Stimulated activated CD8-positive, alpha-beta memory T cell treated with anti-CD3 and anti-CD28 coated beads, Interleukin-12 subunit alpha, Interleukin-12 subunit beta, amount 100 ng/mL, for 24 hours (primary cell): Measurements from ENCODE around the gene NBAS.
"Not testable (repeated sequence)": the region's sequence is repeated elsewhere in the genome, so short reads cannot be mapped to it uniquely, and the experiment has no call there.

Experiments used
- DNase-seq: peaks from one replicate; pipeline ENCODE4 v3.0.0-alpha.2; 2020; ENCODE audit errors: extremely low read depth

Gene NBAS

DNA sequence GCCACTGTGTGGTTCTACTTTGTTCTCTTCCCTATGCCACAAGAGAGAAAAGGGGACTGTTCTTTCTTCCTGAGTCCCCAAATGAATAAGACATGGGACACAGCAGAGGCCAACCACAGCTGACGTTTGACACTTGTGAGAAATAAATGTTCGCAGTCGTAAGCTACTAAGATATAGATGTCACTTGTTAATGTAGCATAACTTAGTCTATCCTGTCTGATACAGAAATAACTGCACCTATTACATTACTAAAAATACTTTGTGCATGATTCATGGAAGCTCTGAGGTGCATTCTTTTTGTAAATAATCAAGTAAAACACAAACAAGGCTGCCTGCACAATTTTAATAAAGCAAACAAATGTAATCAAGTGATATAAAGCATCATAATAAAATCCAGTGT, 148.8 kb downstream of the NBAS start:
- no peak for DNase-seq

DNA sequence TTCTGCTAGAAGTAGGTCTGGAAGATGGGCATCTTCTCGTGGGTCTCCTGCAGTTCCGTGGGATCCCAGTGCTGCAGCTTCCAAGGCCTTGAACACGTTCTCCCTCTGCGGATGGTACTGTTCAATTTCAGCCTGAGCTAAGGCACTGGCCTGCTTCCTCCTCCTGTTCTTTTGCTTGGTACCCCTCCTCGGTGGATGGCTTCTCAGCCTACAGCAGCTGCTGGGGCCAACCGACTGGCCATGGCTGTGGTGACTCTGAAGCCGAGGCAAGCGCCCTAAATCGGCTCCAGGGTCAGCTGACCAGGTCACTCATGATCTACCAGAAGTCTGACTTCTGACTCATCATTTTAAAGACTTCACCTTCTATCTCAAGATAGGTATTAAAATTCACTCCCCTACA, 150.2 kb downstream of the NBAS start:
- no peak for DNase-seq

DNA sequence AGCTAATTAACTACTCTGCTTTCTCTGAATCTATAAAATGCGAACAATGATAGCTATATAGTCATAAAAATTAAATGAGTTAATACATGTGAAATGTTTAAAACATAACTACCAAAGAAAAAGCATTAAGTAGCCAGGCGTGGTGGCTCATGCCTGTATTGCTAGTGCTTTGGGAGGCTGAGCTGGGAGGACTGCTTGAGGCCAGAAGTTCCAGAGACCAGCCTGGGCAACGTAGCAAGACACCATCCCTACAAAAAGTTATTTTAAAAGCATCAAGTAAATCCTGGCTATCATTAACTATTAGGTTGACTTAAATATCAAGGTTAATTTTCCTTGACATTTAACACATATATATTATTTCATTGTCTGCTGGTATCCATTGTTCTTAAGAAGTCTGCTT, 152.4 kb downstream of the NBAS start:
- no peak for DNase-seq

DNA sequence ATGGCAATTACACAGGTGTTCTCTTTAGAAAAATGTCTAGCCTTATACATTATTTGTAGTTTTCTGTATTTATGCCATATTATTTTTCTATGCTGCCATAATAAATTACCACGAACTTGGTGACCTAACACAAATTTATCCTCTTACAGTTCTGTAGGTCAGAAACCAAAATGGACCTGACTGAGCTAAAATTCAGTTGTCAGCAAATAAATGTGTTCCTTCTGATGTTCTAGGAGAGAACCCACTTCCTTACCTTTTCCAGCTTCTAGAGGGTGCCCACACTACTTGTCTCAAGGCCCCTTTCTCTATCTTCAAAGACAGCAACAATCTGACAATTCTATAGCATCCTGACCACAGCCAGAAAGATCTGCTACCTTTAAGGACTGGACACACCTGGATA, 153.5 kb downstream of the NBAS start:
- DNase-seq, result no peak

DNA sequence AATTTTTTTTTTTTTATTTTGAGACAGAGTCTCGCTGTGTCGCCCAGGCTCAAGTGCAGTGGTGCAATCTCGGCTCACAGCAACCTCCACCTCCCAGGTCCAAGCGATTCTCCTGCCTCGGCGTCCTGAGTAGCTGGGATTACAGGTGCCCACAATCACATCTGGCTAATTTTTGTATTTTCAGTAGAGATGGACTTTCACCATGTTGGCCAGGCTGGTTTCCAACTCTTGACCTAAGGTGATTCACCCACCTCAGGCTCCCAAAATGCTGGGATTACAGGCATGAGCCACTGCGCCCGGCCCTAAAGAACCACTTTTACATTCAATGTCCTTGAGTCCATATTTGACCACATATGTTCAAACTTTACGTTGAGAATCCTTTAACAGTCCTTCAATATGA, 156.6 kb downstream of the NBAS start:
- not testable (repeated sequence) for DNase-seq

DNA sequence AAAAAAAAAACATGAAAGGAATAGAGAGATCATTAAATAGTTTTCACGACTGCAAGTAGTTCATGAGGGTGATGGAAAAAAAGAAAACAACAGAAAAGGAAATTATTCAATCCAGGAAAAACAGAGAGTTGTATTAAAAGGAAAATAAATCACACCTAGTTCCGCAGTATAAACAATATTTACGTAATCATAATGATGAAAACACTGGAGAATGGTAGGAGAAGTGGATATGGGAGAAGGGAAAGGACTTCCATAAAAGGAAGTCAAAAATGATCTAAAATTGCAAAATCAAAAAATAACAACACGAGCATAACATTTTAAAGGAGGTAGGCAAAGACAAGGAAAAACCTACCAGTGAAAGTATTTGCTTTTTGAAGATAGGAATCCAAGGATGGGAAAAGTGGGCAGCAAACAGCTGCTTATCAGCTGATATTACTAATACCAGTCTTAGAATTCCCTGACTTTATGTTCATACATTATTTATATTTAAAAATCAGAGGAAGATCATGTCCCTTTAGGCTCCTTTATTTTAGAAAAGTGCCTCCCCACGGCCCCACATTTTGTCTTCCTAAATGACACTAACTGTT, 160.8 kb downstream of the NBAS start:
- DNase-seq, result no peak

DNA sequence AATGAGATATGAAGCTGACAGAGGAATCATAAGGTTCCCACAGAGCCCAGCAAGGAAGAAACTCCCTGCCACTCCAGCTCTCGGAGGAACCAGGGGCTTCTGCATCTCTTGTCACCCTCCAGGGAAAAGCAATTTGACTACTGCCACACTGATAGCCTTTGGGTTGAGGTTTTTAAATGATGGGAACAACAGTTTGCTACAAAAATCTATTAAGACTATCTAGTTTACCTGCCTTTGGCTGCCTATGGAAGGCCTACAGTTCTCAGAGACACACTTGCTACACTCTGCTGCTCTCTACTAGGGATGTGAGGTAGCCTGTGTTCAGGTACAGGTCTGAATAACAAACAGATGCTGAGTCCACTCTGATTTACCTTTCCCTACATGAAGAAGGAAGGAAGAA, 161.9 kb downstream of the NBAS start:
- DNase-seq, result no peak

DNA sequence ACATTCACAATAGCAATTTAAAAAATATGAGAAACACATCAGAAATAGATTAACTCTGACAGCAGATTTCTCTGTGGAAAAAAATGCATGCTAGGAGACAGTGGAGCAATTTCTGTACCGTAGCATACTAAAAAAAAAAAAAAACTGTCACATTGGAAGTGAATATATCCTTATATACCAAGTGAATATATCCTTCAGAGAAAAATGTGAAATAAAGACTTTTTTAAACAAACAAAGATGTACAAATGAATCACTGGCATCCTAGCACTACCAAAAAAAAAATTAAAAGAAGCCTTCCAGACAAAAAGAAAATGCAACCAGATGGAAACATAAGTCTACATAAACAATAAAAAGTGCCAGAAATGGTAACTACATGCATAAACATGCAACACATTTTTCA, 169.4 kb downstream of the NBAS start:
- no peak for DNase-seq

DNA sequence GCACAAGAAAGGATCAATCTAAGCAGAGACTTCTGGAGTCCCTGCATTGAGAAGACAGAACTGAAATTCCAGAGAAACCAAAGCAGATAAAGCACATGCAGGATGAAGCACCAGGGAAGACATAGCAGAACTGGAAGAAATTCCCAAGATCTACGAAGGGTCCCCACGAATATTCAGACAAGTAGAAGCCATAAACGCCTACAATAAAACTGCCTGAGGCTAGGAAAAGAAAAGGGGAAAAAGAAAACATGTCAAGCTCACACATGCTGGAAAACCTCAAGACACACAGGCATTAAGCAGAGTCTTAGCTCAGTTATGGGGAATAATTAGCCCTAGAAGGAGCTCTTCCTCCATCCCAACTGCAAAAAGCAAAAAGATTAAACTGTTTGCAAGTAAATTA, 171.2 kb downstream of the NBAS start:
- no peak for DNase-seq

DNA sequence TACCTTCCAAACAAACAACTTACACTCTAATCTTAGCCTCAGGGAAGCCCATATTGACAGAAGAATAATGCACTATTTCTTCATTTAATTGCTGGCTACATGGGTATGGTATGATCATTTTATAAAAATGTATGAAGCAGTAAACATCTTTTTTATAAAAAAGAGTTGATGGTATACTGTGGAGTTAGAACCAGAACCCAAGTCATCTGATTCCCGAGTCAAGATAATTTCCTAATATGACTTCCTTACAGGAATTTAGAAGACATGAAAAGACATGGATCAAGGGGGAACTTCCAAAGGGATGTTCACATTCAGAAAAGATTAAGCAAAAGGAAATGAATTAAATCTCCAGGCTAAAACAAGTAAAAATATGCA, 171.8 kb downstream of the NBAS start:
- DNase-seq, result no peak

DNA sequence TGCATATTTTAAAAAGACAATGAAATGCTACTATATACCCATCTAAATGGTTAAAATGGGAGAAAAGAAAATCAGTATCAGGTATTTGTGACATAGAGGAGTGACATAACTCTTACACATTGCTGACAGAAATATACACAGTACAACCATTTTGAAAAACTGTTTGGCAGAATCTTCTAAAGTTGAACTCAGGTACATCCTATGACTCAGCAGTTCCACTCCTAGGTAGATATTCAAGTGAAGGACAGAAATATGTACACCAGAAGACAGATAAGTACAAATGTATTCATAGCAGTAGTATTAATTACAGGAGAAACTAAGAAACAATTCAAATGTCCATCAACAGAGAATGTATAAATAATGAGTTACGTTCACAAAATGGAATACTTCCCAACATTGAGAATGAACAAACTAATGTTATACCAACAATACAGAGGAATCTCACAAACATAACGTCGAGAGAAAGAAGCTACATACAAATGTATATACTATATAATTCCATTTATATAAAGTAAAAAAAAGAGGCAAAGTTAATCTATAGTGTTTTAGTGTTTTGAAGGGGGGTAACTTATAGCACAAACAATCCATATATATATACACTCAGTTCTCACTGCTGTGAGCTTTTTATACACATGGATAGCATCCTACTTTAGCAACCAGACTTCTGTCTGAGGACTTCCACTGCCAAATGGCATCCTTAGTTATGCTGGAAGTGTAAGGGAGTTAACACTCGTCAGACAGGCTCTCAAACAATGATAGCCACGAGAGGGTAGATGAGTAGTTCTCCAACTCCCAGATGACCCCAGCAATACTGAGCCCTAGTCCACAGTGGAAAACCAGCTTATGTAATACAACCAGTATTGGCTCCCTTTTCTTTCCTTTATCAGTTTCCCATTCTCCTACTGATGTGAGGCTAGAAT, 172.5 kb downstream of the NBAS start:
- no peak for DNase-seq

DNA sequence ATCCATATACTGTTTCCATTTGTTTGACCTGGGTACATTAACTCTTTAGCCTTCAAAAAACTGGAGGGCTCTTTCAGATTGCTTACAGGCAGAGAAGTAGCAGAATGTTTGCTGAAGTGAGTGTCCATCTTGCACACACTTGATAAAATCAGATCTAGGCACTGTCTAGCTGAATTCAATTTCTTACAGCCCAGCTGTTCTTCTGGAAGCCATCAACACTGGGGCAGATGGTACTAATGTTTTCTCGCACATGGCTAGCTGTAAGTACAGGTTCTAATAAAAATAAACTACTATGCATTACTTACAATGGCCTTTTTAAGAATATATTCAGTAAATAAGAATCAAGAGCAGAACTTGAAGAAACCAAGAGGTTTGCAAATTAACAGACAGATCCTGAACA, 175.9 kb downstream of the NBAS start:
- DNase-seq, result no peak

DNA sequence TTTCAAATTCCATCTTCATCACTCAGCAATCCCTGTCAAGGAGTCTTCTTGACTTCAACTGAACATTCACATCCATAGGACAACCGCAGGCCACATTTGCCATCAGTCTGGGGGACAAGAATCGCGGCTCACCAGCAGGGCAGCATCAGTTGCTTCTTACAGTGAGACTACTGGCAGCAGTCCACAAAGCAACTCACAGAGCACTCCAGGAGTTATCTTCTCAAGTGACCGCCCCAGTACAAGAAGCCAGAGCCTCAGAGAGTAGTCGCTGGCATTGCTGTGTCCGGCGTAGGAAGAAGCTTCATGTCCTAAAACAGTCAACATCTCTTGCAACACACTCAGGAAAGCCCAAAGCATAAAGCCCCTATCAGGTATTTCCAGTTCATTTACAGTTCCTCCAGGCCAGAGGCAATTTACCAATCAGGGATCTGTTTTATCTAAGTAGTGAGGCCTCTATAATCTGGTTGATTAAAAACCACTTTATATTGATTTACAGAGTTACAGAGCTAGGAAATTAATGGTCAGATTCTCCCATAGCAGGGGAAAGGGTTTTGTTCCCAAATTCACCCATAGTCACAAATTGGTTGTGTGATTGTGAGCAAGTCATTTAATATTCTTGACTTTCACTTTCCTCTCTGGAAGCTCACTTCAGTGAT, 177.3 kb downstream of the NBAS start:
- no peak for DNase-seq

DNA sequence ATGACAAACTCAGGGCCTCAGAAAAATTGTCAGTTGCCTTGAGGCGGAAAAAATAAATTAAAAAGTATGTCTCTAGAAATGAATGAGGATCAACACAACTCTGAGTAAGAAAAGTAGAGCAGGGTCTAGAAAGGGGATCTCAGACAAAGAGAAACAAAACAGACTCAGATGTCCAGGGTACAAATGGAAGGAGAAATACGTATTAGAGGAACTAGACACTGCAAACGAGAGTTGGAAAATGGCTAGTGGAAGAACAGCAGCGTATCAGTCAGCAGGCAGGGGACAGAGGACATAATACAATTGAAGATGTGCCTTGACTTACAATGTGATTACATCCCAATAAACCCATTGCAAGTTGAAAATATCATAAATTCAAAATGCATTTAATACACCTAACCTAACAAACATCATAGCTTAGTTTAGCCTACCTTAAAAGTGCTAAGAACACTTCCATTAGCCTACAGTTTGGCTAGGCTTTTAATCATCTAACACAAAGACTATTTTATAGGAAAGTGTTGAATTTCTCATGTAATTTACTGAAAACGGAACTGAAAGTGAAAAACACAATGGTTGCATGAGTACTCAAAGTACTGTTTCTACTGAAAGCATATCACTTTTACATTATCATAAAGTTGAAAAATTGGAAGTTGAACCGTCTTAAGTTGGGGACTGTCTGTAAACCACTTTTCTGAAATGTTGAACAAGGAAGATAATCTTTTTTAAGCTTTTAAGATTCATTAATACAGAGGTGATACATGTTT, 182.8 kb downstream of the NBAS start:
- DNase-seq, result no peak

DNA sequence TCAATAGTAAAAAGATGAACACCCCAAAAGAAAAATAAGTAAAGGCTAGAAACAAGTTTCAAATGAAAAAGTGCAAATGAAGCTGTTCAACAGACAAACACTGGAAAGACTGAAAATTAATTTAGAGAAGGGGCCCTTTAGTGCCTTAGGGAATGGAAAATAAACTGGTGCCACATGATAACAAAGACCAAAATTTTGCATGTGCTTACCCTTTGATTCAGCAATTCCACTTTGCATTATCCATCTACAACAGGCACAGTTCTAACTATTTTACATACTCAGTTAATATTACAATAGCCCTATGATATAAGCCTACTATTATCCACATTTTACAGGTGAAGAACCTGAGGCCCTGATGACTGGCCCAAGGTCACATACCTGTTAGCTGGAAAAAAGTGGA, 183.9 kb downstream of the NBAS start:
- DNase-seq, result no peak

DNA sequence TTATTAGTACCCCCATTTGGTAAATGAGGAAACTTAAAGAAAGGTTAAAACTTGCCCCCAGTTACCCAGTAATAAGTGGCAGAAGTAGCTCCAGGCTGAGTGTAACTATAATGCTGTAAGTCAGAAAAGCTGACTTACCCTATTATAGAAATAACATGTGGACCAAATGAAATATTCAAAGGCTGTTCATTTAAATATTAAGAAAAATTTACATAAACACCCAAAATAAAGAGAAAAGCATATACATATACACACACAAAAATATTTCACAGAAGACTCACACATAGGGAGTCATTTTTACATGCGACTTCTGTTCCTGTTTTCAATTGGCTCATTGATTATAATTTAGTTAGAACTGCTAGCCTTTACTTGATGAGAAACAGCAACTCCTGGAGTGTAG, 189.1 kb downstream of the NBAS start:
- no peak for DNase-seq

DNA sequence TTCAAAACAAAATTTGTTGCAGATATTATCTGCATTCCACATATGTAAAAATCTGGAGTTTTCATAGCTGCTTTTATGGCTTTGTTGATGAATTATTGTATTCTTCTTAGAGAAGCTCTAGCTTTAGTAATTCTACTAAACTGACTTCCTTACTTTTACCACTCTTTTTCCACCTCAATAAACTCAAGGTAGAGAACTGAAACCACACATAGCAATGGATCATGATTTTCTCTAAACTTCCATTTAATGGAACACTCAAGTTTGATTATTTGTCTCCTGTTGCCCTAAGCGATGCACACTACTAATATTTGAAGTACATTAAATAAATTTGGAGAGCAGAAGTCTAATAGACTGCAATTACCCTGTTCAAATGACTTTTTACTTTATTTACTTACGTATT, 192.0 kb downstream of the NBAS start:
- DNase-seq, result no peak

DNA sequence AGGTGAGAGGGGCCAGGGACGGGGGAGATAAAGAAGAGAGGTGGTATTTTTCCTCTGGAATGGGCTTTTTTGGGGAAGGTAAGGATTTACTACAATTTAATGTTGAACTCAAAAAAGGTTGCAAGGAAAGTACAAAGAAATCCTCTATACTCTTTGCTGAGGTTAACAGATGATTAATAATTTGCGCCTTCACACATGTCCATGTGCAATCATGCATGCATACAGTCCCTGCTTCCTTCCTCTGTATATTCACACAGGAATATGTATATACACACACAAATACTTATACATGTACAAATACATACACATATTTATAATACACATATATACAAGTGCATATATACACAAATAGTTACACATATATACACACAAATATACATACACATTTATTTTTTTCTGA, 193.4 kb downstream of the NBAS start:
- DNase-seq, result no peak

DNA sequence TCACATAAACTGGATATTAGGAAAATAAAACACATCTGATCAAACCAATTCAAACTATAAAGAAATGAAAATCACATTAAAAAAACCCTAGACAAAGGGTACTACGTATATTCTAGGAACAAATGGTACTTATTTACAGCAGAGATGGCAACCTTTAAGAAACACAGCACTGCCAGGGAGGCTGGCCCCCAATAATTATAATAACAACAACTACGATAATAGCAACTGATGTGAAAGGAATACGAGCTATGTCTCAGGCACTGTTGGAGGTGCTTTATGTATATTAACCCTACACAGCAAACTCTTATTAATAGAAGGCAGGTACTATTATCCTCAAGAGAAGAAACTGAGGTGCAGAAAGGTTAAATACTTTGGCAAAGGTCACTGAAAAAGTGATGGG, 193.9 kb downstream of the NBAS start:
- DNase-seq, result no peak

DNA sequence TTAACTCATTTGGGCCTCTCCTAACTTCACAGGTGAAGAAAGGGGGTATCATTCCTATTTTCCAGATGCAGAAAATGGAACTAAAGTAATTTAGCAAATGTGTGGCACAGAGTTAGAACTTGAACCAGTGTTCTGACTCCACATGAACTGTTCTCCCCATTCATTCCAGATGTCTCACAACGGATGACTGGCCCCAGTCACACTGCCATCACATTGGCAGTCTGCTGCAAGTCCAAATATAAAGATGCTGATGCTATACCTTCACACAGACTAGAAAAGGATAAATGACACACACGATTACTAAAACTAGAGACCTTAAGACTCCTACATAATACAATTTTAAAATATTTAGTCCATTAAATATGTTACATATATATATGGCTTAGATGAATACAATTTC, 195.7 kb downstream of the NBAS start:
- no peak for DNase-seq

DNA sequence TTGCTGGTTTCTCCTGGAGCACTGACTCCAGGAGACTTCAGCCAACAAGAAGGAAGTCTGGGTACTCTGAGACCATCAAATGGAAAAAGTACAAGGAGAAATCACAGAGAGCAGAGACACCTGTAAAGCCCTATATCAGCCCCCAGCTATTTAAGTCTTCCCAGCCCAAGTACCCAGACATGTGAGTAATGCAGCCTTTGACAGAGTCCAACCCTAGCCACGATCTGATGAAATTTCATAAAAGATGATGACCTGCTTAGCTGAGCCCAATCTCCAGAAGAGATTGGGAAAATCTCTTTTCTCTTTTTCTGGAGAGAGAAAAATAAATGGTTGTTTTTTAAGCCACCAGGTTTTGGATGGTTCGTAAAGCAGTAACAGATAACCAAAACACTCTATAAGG, 196.6 kb downstream of the NBAS start:
- no peak for DNase-seq

DNA sequence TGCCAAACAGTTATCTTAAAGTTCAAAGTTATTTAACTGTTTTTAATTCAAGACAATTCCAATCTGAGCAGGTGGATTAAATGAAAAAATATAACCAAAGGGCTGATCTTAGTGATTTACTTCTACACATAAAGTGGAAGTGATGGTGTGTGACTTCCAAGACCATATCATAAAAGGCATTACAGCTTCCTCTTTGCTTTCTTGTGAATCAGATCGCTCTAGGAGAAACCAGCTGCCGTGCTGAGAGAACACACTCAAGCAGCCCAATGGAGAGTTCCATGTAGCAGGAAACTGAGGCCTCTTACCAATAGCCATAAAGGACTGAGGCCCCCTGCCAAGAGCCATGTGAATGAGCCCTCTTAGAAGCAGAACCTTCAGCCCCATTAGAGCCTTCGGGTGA, 197.4 kb downstream of the NBAS start:
- no peak for DNase-seq
